RKO (cell line): ENCODE results near the gene M1AP.
A peak's percentile ranks its signal among the peaks of the same experiment; 100 is the strongest.

Source experiments
- DNase-seq: peaks from one replicate; pipeline ENCODE4 v3.0.0-alpha.2; 2016; ENCODE audit warnings: low spot score

The M1AP gene

DNA sequence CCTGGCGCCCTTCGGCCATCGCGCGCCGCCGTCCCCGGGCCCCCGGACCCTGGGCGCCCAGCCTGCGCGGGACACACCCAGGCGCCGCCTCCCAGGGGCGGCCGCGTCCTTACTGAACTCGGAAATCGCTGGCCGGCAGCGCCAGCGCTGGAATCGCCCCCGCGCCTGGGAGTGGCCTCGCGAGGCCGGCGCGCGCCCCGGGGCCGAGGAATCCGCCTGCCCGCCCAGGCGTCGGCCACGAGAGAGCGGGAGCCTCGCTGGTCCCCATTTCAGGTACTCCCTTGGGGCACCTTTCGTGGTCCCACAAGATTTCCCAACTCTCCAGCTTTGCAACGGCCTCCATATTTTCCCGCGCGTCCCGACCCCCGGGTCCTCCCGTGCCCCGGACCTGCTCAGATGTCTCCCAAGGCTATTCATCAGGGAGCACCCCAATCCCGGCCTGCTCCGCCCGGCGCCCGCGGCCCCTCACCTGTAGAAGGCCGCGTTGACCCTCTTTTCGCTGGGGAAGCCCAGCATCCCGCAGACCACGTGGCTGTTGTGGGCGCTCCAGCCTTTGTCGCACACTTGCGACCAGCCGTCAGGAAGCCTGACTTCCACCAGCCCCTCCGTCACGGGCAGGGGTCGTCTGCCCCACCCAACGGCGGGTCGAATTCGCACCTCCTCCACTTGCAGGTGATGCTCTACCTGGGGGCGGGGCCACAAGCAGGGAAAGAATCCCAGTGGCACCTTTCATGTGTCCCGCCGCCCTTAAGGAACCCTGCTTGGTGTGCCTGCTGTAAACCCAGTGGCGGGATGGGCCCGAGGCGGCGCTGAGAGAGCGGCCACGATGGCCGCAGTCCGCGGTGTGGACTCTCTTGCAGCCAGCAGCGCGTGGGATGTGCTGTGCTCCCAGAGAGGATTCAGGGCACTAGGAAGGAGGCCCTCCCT lies 99.0 kb downstream of the M1AP start:
- DNase-seq = peak; percentile 82

DNA sequence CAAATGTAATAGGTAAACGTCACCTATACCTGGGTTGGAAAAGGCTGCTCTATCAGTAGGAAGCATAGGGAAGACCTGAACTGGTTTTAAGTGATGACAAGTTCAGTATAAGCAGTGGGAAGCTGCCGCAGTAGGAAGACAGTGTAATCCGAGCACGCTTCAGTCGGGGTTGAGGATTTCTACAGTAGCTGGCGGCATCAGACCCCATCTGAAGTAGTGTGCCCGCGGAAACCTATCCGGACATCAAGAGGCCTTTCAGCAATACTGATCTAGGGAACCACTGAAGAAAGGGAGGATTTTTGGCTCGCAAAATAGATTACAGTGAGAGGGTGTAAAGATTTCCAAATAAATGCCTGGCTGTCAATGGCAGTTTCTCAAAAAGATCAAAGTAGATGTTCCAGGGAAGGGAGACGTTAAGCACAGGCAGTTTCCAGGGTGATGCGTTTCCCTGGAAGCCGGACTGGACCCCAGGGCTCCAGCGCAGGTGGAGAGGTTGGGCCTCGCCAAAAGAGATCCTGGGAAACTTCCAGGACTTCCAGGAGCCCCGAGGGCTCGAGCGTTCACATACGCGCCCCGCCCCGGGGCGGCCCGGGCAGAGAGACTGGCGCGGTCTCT lies 99.7 kb downstream of the M1AP start:
- DNase-seq = no peak

DNA sequence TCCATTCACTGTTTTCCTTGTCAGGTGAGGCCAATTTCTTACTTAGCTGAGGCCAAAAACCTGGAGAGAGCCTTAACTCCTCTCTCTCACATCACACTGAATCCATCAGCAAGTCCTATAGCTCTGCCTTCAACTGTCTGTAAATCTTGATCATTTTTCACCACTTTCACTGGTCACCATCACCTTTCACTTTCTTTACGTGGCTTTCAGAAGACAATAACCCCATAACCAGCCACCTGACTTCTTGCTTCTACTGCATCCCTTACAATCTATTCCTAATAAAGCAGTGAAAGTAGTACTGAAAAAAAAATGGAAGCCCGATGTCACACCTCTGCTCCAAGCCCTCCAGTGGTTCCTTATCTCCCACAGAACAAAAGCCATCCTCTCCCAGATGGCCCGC lies 102.1 kb downstream of the M1AP start:
- DNase-seq = no peak

DNA sequence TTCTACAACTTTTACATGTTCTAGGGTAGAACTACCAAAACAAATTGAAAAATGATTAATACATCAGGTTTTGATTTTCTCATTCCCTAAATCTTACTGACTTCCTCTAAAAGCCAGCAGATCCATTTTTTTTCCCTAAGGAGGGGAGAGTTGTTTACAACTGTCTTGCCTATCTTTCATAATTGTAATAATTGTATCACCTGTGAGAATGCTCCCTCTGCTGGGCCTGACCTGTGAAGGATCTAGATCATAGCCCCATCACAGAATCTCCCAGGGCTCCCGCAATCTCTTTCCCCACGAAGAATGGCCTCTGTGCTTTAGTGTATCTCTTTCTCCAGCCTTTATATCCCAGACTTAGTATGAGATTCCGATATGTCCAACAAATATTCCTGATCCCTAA lies 103.5 kb downstream of the M1AP start:
- DNase-seq = no peak

DNA sequence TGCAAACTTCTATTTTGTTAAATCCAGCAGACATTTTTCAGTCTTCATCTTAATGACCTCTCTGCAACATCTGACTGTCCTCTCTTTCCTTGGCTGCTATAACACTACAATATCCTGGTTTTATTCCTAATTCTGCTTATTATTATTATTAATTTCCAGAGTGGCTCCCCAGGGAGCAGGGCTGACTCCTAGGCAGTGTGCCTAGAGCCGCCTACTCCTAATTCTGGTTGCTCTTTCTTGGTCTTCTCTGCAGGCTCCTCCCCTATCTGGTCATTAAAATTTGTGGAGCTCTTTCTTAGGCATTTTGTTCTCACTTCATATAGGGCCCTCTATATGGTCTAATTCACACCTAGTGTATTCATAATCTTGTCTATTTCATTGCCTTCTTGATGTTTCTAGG lies 105.2 kb downstream of the M1AP start:
- DNase-seq = no peak

DNA sequence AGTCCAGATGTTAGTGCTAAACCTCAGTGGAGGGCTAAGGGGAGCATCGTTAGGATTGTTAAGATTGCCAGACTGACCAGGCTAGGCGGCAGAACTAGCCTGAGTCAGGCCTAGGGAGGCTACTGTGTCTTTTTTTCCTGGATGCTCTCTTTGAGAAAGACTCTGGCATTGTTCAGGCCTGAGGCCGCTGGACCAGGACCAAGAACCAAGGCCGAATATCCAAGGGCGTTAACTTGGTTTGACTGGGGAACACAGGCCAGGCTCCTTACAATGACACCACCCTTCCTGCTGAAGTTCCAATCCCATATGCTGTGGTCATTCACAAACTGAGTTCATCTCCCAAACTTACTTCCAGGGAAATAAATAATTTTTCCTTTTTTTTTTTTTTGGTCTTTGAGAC lies 107.8 kb downstream of the M1AP start:
- DNase-seq = no peak

DNA sequence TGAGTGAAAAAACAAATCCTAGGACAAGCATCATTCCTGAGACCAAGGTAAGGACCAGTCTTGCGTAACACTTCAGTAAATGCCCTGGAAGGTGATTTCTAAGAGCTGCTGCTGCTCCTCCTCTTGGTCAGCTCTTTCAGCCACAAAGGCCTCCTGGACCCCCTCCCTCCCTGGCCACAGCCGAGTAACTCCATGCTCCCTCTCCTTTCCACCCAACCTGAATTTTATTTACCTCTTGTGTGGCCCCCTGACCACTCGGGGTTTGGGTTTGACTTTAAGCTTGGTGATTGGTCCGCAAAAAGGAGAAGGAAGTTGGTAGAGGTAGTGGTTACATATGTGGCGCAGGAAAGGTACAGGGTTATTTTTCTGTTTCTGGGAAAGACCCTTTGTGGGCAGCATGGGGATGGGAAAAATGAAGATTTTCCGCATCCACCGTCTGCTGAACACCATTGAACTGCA lies 109.2 kb downstream of the M1AP start:
- no peak for DNase-seq

DNA sequence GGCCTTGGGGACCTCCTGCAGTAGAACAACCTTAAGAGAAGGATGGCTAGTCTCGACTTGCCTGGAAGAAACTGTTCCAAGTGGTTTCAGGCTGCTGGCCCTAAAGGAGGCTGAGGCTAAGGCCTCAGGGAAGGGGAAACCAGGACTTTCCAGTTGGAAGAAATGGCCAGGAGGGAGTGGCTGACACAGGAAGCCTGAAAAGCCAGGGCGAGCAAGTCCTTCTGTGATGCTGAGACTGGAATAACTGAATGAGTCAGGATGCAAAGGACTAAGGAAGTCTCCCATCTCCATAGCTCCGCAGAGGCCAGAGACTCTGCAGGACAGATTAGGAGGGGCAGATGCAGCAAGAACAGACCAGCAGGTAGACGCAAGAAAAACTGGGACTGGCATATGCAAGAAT lies 111.0 kb downstream of the M1AP start:
- DNase-seq = no peak

DNA sequence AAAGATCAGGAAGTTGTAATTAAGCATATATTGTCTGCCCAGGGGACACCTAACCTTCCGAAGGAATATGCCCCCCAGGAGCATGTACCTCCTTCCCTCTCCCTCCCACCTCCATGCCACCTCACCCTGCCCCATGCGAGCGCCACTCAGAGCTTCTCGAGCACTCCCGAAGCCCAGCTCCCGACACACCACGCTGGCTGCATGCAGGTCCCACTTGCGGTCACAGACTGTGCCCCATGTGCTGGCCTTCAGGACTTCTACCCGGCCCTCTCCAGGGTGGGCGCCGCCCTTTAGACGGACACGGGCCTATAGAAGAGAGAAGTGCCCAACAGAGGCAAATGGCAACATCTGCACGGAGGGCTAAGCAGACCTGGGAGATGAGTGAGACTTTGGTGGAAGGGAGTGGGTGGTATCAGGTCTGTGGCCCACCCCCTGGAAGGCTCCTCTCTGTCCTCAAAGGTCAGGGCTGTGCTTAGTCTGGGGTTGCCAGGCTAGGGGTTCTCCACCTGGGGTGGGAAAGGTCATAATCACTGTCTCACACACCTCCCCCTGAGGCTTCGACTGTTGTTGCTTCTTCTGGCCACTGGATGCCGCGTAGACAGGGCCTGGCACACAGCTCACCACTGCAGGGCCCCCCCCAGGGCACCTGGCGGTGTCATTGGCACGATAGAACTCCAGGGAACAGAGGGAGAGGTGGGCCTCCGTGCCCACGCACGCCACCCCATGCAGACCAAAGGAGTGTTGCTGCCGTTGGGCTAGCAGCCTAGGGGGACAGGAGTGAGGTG lies 111.8 kb downstream of the M1AP start:
- no peak for DNase-seq

DNA sequence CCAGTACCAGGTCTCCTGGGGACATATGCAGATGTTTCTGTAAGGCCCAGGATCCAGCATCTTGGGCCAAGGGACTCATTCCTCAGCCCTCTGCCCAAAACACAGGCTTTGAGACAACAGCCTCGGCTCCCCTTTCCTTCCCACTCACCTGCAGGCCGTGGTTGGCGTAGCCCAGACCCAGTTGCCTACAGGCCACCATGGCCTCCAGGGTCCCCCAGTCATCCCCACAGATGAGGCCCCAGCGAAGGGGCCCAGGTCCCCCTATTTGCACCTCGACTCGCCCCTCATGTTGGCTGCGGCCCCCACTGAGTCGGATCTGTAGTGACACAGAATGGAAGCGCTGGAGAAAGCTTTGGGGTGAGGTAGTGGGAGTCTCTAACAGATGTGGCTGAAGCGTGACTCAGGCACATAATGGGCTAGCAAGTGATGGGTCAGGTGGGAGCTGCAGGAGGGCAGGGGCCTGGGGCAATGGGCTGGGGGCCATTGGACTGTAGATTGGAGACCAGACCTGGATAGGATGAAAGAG lies 112.6 kb downstream of the M1AP start:
- DNase-seq = no peak

DNA sequence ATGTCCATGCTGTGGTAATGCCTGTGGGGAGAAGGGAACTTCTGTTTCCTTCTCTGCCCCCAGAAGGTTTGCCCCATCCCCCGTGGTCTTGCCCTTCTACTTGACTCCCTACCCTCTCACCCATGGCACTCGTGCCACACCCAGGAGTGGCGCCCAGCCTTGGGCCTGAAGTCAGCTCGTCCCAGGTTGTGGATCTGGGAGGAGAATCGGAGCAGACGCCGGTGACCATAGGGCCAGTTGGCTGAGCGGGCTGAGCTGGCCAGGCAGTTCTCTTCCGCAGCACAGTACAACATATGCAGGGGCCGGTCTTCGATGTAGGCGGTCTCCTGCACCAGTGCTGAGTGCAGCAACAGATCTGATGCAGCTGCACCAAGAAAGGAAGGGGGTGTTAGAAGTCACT lies 113.7 kb downstream of the M1AP start:
- DNase-seq = no peak

DNA sequence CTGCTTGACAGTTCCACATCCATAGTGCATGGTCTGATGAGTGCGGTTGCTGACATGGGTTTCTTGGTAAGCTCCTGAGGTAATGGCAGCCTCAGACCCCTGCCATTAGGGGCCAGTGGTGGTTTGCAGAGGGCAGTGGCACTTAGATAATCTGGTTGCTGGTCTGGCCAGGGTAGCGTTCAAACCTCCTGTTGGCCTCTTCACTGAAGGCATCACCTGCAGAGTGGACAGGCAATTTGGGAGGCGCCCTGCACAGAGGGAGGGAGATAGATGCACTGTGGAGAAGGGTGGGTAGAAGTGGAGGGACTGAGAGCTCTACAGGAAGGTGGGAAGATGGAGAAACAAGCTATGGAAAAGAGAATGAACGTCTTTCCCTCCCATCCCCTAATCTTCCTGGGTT lies 114.7 kb downstream of the M1AP start:
- DNase-seq = no peak

DNA sequence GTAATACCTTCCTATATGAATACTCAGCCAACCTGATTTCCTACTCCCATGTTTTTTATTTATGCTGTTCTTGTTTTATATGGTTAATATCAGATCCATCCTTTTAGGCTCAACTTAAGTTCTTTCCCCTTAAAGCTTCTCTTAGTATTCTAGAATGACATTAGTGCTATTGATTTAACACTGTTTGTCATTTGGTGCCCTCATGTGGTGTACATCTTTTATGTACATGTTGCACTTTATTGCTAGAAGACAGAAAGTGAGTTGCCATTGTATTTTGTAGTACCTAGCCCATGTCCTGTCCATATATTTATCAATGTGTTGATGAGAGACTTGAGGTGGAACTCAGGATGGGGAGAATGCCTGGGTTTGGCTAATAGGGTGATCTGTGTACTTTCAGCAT lies 115.9 kb downstream of the M1AP start:
- DNase-seq = peak; percentile 78

DNA sequence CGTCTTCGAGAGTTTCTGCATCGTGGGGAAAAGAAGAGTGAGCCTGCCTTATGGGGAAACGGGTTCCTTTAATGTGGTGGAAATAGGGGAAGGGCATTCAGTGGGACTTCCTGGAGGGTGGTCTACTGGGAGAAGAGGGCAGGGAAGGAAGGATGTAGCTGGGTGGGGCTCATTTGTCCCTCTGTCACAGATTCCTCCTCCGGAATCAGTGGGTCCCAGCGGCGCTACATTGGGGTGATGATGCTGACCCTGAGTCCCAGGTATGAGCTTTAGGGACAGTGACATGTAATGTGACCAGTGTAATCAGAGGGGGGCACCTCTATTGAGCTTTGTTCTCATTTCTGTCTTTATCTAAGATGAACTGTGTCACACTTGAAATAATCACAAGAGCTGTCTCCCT lies 116.5 kb downstream of the M1AP start:
- DNase-seq = no peak

DNA sequence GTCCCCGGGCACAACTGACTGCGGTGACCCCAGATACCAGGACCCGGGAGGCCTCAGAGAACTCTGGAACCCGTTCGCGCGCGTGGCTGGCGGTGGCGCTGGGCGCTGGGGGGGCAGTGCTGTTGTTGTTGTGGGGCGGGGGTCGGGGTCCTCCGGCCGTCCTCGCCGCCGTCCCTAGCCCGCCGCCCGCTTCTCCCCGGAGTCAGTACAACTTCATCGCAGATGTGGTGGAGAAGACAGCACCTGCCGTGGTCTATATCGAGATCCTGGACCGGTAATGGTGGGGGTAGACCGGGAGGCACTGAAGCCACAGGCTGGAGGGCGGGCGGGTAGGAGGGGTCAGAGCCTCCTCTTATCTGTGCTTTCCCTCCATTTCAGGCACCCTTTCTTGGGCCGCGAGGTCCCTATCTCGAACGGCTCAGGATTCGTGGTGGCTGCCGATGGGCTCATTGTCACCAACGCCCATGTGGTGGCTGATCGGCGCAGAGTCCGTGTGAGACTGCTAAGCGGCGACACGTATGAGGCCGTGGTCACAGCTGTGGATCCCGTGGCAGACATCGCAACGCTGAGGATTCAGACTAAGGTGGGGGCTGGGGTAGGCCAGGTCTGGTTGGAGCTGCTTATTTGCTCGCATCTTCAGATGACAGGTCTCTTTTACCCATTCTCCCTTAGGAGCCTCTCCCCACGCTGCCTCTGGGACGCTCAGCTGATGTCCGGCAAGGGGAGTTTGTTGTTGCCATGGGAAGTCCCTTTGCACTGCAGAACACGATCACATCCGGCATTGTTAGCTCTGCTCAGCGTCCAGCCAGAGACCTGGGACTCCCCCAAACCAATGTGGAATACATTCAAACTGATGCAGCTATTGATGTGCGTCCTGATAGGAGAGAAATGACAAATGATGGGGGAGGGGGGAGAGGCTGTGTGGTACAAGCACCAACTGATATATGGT lies 117.6 kb downstream of the M1AP start:
- DNase-seq = peak; percentile 64

DNA sequence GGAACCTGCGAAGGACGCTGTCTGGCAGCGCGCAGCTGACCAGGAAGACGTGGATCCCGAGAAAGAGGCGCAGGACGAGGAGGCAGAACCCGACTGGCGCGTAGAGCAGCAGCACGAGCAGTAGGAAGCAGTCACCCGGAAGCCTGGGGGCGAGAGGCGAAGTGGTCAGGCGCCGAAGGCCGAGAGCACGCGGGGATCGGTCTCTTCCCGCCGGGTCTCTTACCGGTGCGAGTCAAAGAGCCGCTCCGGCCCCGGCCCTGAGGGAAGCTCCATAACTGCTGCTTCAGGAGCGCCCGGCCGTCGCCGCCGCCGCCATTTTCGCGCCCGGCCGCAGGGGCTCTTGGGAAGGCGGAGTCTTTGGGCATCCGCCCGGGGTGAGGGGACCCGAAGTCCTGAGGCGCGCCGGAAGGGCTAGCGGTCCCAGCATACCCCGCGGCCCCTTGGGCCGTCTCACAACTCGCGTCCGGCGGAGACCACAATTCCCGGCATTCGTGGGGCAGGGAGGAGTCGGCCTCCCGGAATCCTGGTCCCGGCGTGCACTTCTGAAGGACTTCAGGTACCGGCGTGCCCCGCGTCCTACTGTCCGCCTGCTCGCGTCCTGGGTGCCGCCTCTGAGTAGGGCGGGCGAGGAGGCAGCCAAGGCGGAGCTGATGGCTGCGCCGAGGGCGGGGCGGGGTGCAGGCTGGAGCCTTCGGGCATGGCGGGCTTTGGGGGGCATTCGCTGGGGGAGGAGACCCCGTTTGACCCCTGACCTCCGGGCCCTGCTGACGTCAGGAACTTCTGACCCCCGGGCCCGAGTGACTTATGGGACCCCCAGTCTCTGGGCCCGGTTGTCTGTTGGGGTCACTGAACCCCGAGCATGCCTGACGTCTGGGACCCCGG lies 118.5 kb downstream of the M1AP start, which contains the start of the genes AUP1 and HTRA2:
AUP1 (minus strand) TSS at position 350 of the 882 bp plus-strand sequence; CDS start at position 273, 77 bp downstream.
HTRA2 (plus strand) TSS at position 577 of the 882 bp plus-strand sequence; CDS start at position 651, 74 bp downstream.
- peak; percentile 98 for DNase-seq

DNA sequence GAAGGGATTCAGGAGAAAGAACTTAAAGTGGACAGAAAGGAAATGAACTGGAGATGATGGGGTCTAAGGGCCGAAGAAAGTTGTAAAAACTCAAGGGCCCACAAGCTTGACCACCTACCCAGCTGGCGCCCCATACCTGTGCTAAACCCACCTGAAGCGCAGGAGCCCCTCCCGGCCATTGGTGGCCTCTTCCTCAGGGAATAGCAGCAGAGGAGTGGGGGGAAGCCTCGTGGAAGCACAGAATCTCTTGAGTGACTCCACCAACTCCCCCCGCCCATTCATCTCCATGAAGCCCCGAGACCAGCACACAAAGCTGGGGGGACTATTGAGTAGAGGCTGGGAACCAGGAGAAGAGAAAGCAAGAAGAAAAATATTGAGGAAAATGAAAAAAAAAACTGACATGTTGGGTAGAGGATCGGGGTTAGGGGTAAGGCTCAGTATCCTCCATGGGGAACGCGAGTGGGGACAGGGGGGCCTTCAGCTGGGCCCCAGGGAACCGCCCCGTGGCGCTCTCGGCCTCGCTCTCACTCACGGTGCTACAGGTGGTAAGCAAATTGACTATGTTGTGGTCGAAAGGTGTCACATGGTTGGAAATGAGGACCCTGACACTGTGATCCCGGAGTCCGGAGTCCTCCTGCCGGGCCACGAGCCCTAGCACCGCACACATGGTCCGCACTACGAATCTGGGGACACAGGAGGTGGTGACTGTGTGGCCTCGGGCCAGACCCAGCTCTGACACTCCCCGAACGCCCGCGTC lies 119.4 kb downstream of the M1AP start:
- no peak for DNase-seq

DNA sequence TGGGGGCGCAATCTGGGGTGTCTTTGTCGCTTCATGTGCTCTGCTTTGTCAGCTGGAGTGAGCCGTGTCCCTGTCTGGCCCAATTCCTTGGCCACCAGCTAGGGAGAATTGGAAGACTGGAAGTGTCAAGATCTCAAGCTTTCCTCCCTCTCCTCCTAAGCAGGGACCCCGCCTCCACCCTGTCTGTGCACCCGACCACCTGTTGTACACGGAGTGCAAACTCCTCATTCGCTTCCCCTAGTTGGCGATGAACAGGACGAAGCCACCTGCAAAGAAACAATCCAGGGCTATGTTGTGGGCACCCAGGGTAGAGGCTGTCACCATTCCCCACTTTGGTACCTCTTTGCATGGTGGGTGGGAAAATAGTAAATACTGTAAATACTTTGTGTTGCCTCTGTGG lies 120.4 kb downstream of the M1AP start:
- DNase-seq = no peak

DNA sequence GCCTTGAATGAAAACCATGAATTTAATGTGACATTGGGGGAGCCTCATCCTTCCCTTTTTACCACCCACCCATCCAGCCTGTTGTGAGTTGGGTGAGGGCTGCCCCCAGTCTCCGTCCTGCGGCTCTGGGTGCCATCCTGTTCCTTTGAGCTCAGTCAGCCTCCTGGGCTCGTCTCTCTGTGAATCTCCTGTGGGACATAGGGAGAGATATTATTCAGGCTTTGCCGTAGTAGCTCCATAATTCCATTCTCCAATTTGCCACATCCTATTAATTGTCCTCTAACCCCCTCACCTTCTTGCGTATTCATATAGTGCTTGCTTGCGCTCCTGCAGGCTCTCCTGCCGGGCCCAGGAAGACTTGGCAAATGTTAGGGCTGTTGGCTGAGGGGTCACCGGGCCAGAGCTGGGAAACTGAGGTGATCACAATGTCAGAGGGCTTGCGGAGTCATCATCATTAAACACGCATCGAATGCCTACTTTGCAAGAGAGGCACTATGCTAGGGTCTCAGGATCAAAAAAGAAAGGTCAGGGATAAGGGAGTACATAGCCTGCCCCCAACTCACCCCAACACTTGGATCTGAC lies 121.4 kb downstream of the M1AP start:
- DNase-seq = no peak
